H9 (cell line): ENCODE results near the gene DIP2A. TPM values are rescaled to one million over a fixed set of nuclear protein-coding genes. Genes with fewer than 3 reads are reported as not detected.

Experiments used
- DNase-seq: peaks from one replicate; pipeline ENCODE4 v3.0.0-alpha.2; 2017
- H2AFZ ChIP-seq: one replicate; pipeline ENCODE4 v1.6.1; 2013; ENCODE audit warnings: mild to moderate bottlenecking, low read length, control low read depth, moderate library complexity
- H2AK5ac ChIP-seq: 2 replicates; pipeline ENCODE4 v1.6.1; 2013; ENCODE audit warnings: low read length, control low read depth, mixed read lengths; ENCODE audit not compliant: insufficient read length
- H2BK120ac ChIP-seq: one replicate; pipeline ENCODE4 v1.6.1; 2013; ENCODE audit warnings: low read depth, mild to moderate bottlenecking, low read length, control low read depth, inconsistent platforms; ENCODE audit not compliant: poor library complexity, severe bottlenecking
- H2BK12ac ChIP-seq: 2 replicates; pipeline ENCODE4 v1.6.1; 2013; ENCODE audit warnings: low read length, control low read depth, mixed read lengths, low read depth; ENCODE audit not compliant: insufficient read length
- H2BK15ac ChIP-seq: 2 replicates; pipeline ENCODE4 v1.6.1; 2013; ENCODE audit warnings: low read depth, low read length, control low read depth
- H2BK20ac ChIP-seq: one replicate; pipeline ENCODE4 v1.6.1; 2013; ENCODE audit warnings: low read depth, mild to moderate bottlenecking, low read length, control low read depth, inconsistent platforms; ENCODE audit not compliant: poor library complexity, severe bottlenecking
- H2BK5ac ChIP-seq: 2 replicates; pipeline ENCODE4 v1.6.1; 2013; ENCODE audit warnings: low read length, control low read depth, mixed read lengths; ENCODE audit not compliant: insufficient read length
- H3K14ac ChIP-seq: 2 replicates; pipeline ENCODE4 v1.6.1; 2013; ENCODE audit warnings: low read length, control low read depth; ENCODE audit not compliant: insufficient read depth
- H3K18ac ChIP-seq: 2 replicates; pipeline ENCODE4 v1.6.1; 2013; ENCODE audit warnings: low read depth, mild to moderate bottlenecking, mixed read lengths, low read length, control low read depth; ENCODE audit not compliant: insufficient read length
- H3K23ac ChIP-seq: 2 replicates; pipeline ENCODE4 v1.6.1; 2013; ENCODE audit warnings: low read length, control low read depth, mixed read lengths, low read depth; ENCODE audit not compliant: insufficient read length
- H3K23me2 ChIP-seq: 2 replicates; pipeline ENCODE4 v1.6.1; 2013; ENCODE audit warnings: low read depth, mild to moderate bottlenecking, mixed read lengths, low read length, control low read depth; ENCODE audit not compliant: insufficient read length, poor library complexity, severe bottlenecking
- H3K27ac ChIP-seq: 2 replicates; pipeline ENCODE4 v1.5.1; 2013; ENCODE audit warnings: low read length, control low read depth, mixed read lengths, low read depth; ENCODE audit not compliant: insufficient read length
- H3K27me3 ChIP-seq: 2 replicates; pipeline ENCODE4 v1.6.1; 2013; ENCODE audit warnings: low read length, control low read depth, inconsistent platforms; ENCODE audit not compliant: insufficient read depth
- H3K4ac ChIP-seq: 2 replicates; pipeline ENCODE4 v1.6.1; 2013; ENCODE audit warnings: low read depth, mild to moderate bottlenecking, control low read depth, inconsistent platforms, low read length, moderate library complexity
- H3K4me1 ChIP-seq: 2 replicates; pipeline ENCODE4 v1.6.1; 2013; ENCODE audit warnings: low read length, control low read depth, inconsistent platforms; ENCODE audit not compliant: insufficient read depth
- H3K4me2 ChIP-seq: 2 replicates; pipeline ENCODE4 v1.6.1; 2013; ENCODE audit warnings: low read length, control low read depth, mixed read lengths; ENCODE audit not compliant: insufficient read length, insufficient read depth
- H3K56ac ChIP-seq: 2 replicates; pipeline ENCODE4 v1.6.1; 2013; ENCODE audit warnings: low read depth, mild to moderate bottlenecking, mixed read lengths, low read length, control low read depth; ENCODE audit not compliant: insufficient read length
- H3K79me1 ChIP-seq: 2 replicates; pipeline ENCODE4 v1.6.1; 2013; ENCODE audit warnings: low read depth, mild to moderate bottlenecking, moderate library complexity, low read length, control low read depth, inconsistent platforms; ENCODE audit not compliant: insufficient read depth, poor library complexity, severe bottlenecking
- H3K79me2 ChIP-seq: 2 replicates; pipeline ENCODE4 v1.6.1; 2013; ENCODE audit warnings: low read length, control low read depth, inconsistent platforms; ENCODE audit not compliant: insufficient read depth
- H3K9ac ChIP-seq: 2 replicates; pipeline ENCODE4 v1.6.1; 2013; ENCODE audit warnings: low read length, control low read depth, mixed read lengths; ENCODE audit not compliant: insufficient read length; ENCODE audit errors: extremely low read depth
- H3K9me3 ChIP-seq: one replicate; pipeline ENCODE4 v1.6.1; 2013; ENCODE audit warnings: low read depth, low read length, inconsistent platforms; ENCODE audit not compliant: control insufficient read depth
- H3T11ph ChIP-seq: one replicate; pipeline ENCODE4 v1.6.1; 2013; ENCODE audit warnings: mild to moderate bottlenecking, low read length, control low read depth, inconsistent platforms
- H4K20me1 ChIP-seq: one replicate; pipeline ENCODE4 v1.6.1; 2013; ENCODE audit not compliant: control insufficient read depth, insufficient read length, insufficient read depth
- H4K5ac ChIP-seq: 2 replicates; pipeline ENCODE4 v1.6.1; 2013; ENCODE audit warnings: low read depth, mild to moderate bottlenecking, mixed read lengths, low read length, control low read depth; ENCODE audit not compliant: insufficient read length
- H4K8ac ChIP-seq: replicated peaks from 2 replicates; pipeline ENCODE4 v1.6.1; 2013; ENCODE audit warnings: low read length, control low read depth, mixed read lengths, low read depth; ENCODE audit not compliant: insufficient read length
- H4K91ac ChIP-seq: 2 replicates; pipeline ENCODE4 v1.6.1; 2013; ENCODE audit warnings: low read depth, mild to moderate bottlenecking, moderate library complexity, mixed read lengths, low read length, control low read depth; ENCODE audit not compliant: insufficient read length
- H3K27ac Mint-ChIP-seq, 3 experiments: 2 replicates in 2 of 3; 3 replicates in 1 of 3; pipeline ENCODE4 v1.8.0; 2020 to 2021; ENCODE audit warnings: mixed read lengths in 3 of 3, mild to moderate bottlenecking in 1 of 3, moderate library complexity in 1 of 3
- H3K27me3 Mint-ChIP-seq: 2 replicates; pipeline ENCODE4 v1.8.0; 2021; ENCODE audit warnings: low read depth, mild to moderate bottlenecking, moderate library complexity, mixed read lengths
- H3K36me3 Mint-ChIP-seq, 3 experiments: 2 replicates in 2 of 3; 3 replicates in 1 of 3; pipeline ENCODE4 v1.8.0; 2020 to 2021; ENCODE audit warnings: low read depth in 3 of 3, mixed read lengths in 3 of 3; ENCODE audit not compliant: insufficient read depth in 1 of 3
- H3K4me1 Mint-ChIP-seq, 2 experiments: 2 replicates each; pipeline ENCODE4 v1.8.0; 2020; ENCODE audit warnings: mixed read lengths in 2 of 2
- H3K4me3 Mint-ChIP-seq, 2 experiments: 2 replicates in 1 of 2; 3 replicates in 1 of 2; pipeline ENCODE4 v1.8.0; 2020 to 2021; ENCODE audit warnings: mild to moderate bottlenecking in 2 of 2, mixed read lengths in 2 of 2, moderate library complexity in 1 of 2
- H3K9me3 Mint-ChIP-seq, 2 experiments: 2 replicates in 1 of 2; 3 replicates in 1 of 2; pipeline ENCODE4 v1.8.0; 2020; ENCODE audit warnings: mild to moderate bottlenecking in 2 of 2, mixed read lengths in 2 of 2, moderate library complexity in 1 of 2
- CTCF ChIP-seq: fragments of 200-600 bp; sonication (generic); conservative IDR thresholded peaks from 3 replicates; pipeline ENCODE4 v1.8.0; 2021; ENCODE audit warnings: antibody characterized with exemption, mild to moderate bottlenecking
- WGBS: extraction: QIAGEN DNeasy Blood & Tissue Kit; methylation state at CpG from one replicate; pipeline ENCODE4 v1.1.7; 2013; ENCODE audit warnings: missing lambda C conversion rate, low lambda C conversion rate, mixed read lengths; ENCODE audit not compliant: insufficient read length; ENCODE audit errors: extremely low coverage; 5-methylcytosine and 5-hydroxymethylcytosine counted together
- total RNA-seq: library from RNA; stranded (reverse); gene quantifications from 2 replicates; pipeline ENCODE4 v1.2.1, GENCODE V29; 2021

The DIP2A gene
- total RNA-seq, 1 experiment from 2014 or later = 25.2 TPM

- no peaks in the 10 kb centered on the region for H3K79me2 ChIP-seq
- no peak overlapping the region for H2BK12ac ChIP-seq
- H3K27ac Mint-ChIP-seq = no peak overlapping the region
- H2BK15ac ChIP-seq = no peak overlapping the region
- H3K4me3 Mint-ChIP-seq = no peak overlapping the region
- no peaks in the 10 kb centered on the region for H4K20me1 ChIP-seq
- H3T11ph ChIP-seq = no peak overlapping the region
- H3K4me1 ChIP-seq = no peaks in the 10 kb centered on the region
- no peaks in the 10 kb centered on the region for H3K79me1 ChIP-seq
- no peak overlapping the region for H2BK5ac ChIP-seq
- no peak overlapping the region for H4K5ac ChIP-seq
- no peaks in the 10 kb centered on the region for H3K23me2 ChIP-seq
- no peak overlapping the region for H3K23ac ChIP-seq
- H3K18ac ChIP-seq = no peak overlapping the region
- no peak overlapping the region for H4K91ac ChIP-seq
- no peaks in the 10 kb centered on the region for H3K27me3 Mint-ChIP-seq
- H4K8ac ChIP-seq = no peak overlapping the region
- no peak overlapping the region for H3K56ac ChIP-seq
- H3K9me3 Mint-ChIP-seq = no peaks in the 10 kb centered on the region
- H2AFZ ChIP-seq = no peak overlapping the region
- H3K27ac ChIP-seq = no peak overlapping the region
- H2AK5ac ChIP-seq = no peak overlapping the region
- H3K14ac ChIP-seq = no peak overlapping the region
- no CpG with 5 or more reads among the region's 1 CpG for WGBS
- H3K9ac ChIP-seq = no peak overlapping the region
- no peak overlapping the region for H3K4me2 ChIP-seq
- H3K36me3 Mint-ChIP-seq = peaks cover 2 to 11% (median 9%) of the 10 kb centered on the region in 3 experiments; a peak in 5 of 7 replicates
- TF ChIP-seq CTCF = no peak
- no peaks in the 10 kb centered on the region for H3K4me1 Mint-ChIP-seq
- no peaks in the 10 kb centered on the region for H3K9me3 ChIP-seq
- no peak overlapping the region for H2BK120ac ChIP-seq
- no peak for DNase-seq
- H2BK20ac ChIP-seq = no peak overlapping the region
- no peak overlapping the region for H3K4ac ChIP-seq
- no peaks in the 10 kb centered on the region for H3K27me3 ChIP-seq
These were observed 16.6 kb downstream of the DIP2A start for GRCh38 chr21:46475296-46475695.
